Stomach (tissue), 9 donors: ENCODE measurements around the gene BNC2. TPM values are rescaled to one million over a fixed set of nuclear protein-coding genes. Genes with fewer than 3 reads are reported as not detected.

ENCODE experiments used
- DNase-seq, 2 donors: peaks; one replicate each; pipeline versions ENCODE4 v3.0.0 to v3.0.0-alpha.2; 2013 to 2019
- H3K27ac ChIP-seq, 5 donors: fragments of 200-600 bp in 4 of 5; sonication (generic) in 4 of 5; one replicate each; pipeline ENCODE4 v1.5.1; 2013 to 2019; ENCODE audit warnings: mild to moderate bottlenecking in 1 of 5, moderate library complexity in 1 of 5
- H3K27me3 ChIP-seq, 3 donors: fragments of 200-600 bp; sonication (generic); one replicate each; pipeline ENCODE4 v1.5.1; 2017 to 2019; ENCODE audit warnings: mixed run types in 1 of 3
- H3K36me3 ChIP-seq, 4 donors: fragments of 200-600 bp; sonication (generic); 1 replicate in 3 of 4; 2 replicates in 1 of 4; pipeline ENCODE4 v1.5.1; 2016 to 2019
- H3K4me1 ChIP-seq, 4 donors: fragments of 200-600 bp; sonication (generic); one replicate each; pipeline ENCODE4 v1.5.1; 2016 to 2019
- H3K4me3 ChIP-seq, 4 donors: fragments of 200-600 bp; sonication (generic) in 3 of 4; one replicate each; pipeline ENCODE4 v1.5.1; 2016 to 2019; ENCODE audit warnings: mild to moderate bottlenecking in 1 of 4
- H3K9me3 ChIP-seq, 4 donors: fragments of 200-600 bp; sonication (generic); one replicate each; pipeline ENCODE4 v1.5.1; 2016 to 2019
- CTCF ChIP-seq, 7 experiments: fragments of 450-650 bp in 4 of 7; fragments of 200-600 bp in 3 of 7; sonication (generic) in 3 of 7; IDR thresholded peaks; one replicate each; pipeline ENCODE4 v1.5.1; 2016 to 2019; ENCODE audit warnings: antibody characterized with exemption in 7 of 7, control low read depth in 2 of 7, mild to moderate bottlenecking in 1 of 7
- EP300 ChIP-seq: sonication (generic); formaldehyde crosslinking; IDR thresholded peaks from one replicate; pipeline ENCODE4 v1.6.1; 2017; ENCODE audit warnings: antibody characterized with exemption
- POLR2A ChIP-seq, 4 donors: fragments of 450-650 bp; IDR thresholded peaks; one replicate each; pipeline ENCODE4 v1.6.1; 2016; ENCODE audit warnings: antibody characterized with exemption in 4 of 4, control low read depth in 2 of 4, mild to moderate bottlenecking in 1 of 4, moderate library complexity in 1 of 4
- POLR2AphosphoS5 ChIP-seq, 3 donors: sonication (generic); formaldehyde crosslinking; IDR thresholded peaks; one replicate each; pipeline ENCODE4 v1.6.1; 2016; ENCODE audit warnings: antibody characterized with exemption in 3 of 3
- WGBS, 5 donors: extraction: QIAGEN DNeasy Blood & Tissue Kit in 3 of 5; methylation state at CpG; one replicate each; pipeline versions ENCODE4 v1.1.5 to v1.1.7; 2013 to 2018; 5-methylcytosine and 5-hydroxymethylcytosine counted together
- intact Hi-C: fragments of 100-400 bp; cut with DNase I; formaldehyde crosslinking; loops from one replicate; pipeline ENCODE4 v1.15.1; 2023; ENCODE audit warnings: low total_unique reads
- polyA plus RNA-seq, 3 donors: library from polyadenylated mRNA; stranded (reverse); fragments of 200-250 nt; gene quantifications; one replicate each; pipeline ENCODE4 v1.2.3, GENCODE V29; 2013
- total RNA-seq, 5 donors: library from RNA; depleted of rRNA; stranded (reverse); fragments of >200 nt; gene quantifications; one replicate each; pipeline versions ENCODE4 v1.1.0 to v1.2.3, GENCODE V29; 2014 to 2016
- donor health status: healthy with polysubstance abuse.
- donor health status: Bipolar disorder and iron deficiency.
- donor health status: healthy.

The BNC2 gene
- total and polyA plus RNA-seq, 8 donors = 1.1 to 60.7 (median 7.6) TPM

GRCh38 chr9:16642421-16643109 lies 227.9 kb downstream of the BNC2 start:
- peak overlapping the region in 2 of 5 donors; percentile 1 to 8 for H3K27ac ChIP-seq
- 28 to 51% (median 46%) methylated on average over 2 of the region's 2 CpGs for WGBS, 5 donors
- TF ChIP-seq CTCF (IDR thresholded peaks at IDR 0.05) = no peak
- no peak for TF ChIP-seq POLR2AphosphoS5 (IDR thresholded peaks at IDR 0.05)
- no peak for TF ChIP-seq POLR2A (IDR thresholded peaks at IDR 0.05)
- TF ChIP-seq EP300 = no peak

GRCh38 chr9:16640649-16641048 lies 229.8 kb downstream of the BNC2 start:
- H3K4me1 ChIP-seq = peaks cover 0 to 8% (median 3%) of the 10 kb centered on the region in 4 donors
- WGBS, 5 donors = 70 to 80% (median 73%) methylated on average over 2 of the region's 2 CpGs
- no peak overlapping the region for H3K27ac ChIP-seq
- no peaks in the 10 kb centered on the region for H3K36me3 ChIP-seq
- DNase-seq = no peak
- no peak overlapping the region for H3K4me3 ChIP-seq
- TF ChIP-seq CTCF (IDR thresholded peaks at IDR 0.05) = no peak
- TF ChIP-seq EP300 = no peak
- TF ChIP-seq POLR2AphosphoS5 (IDR thresholded peaks at IDR 0.05) = no peak
- no peak for TF ChIP-seq POLR2A (IDR thresholded peaks at IDR 0.05)
- intact Hi-C loops = no loop called here
- no peaks in the 10 kb centered on the region for H3K27me3 ChIP-seq
- H3K9me3 ChIP-seq = no peaks in the 10 kb centered on the region

More at GRCh38 chr9:16642421-16643109, 227.9 kb downstream of the BNC2 start:
- intact Hi-C loops = no loop called here
- Histone ChIP-seq H3K4me1 (peaks cover 0 to 3% (median 0%) of the 10 kb centered on the region in 4 donors), H3K9me3 (no peaks in the 10 kb centered on the region), H3K27me3 (no peaks in the 10 kb centered on the region), H3K4me3 (no peak overlapping the region), H3K36me3 (no peaks in the 10 kb centered on the region)
- no peak for DNase-seq

- Histone ChIP-seq H3K27ac (no peak overlapping the region), H3K4me3 (no peak overlapping the region), H3K27me3 (no peaks in the 10 kb centered on the region), H3K9me3 (no peaks in the 10 kb centered on the region), H3K4me1 (peaks cover 0 to 8% (median 3%) of the 10 kb centered on the region in 4 donors), H3K36me3 (no peaks in the 10 kb centered on the region)
- no peak for TF ChIP-seq CTCF (IDR thresholded peaks at IDR 0.05)
- intact Hi-C loops = no loop called here
- DNase-seq = no peak
- WGBS, 5 donors = 95 to 99% (median 97%) methylated on average over 4 of the region's 4 CpGs
Observed at GRCh38 chr9:16639644-16640043, 230.8 kb downstream of the BNC2 start.

- intact Hi-C loops = no loop called here
- Histone ChIP-seq H3K27ac (no peak overlapping the region), H3K4me3 (no peak overlapping the region), H3K27me3 (no peaks in the 10 kb centered on the region), H3K9me3 (no peaks in the 10 kb centered on the region), H3K4me1 (peaks cover 0 to 8% (median 3%) of the 10 kb centered on the region in 4 donors), H3K36me3 (no peaks in the 10 kb centered on the region)
- TF ChIP-seq POLR2AphosphoS5 (IDR thresholded peaks at IDR 0.05) (no peak), EP300 (no peak), POLR2A (IDR thresholded peaks at IDR 0.05) (no peak), CTCF (IDR thresholded peaks at IDR 0.05) (no peak)
- 70 to 83% (median 74%) methylated on average over 5 of the region's 5 CpGs for WGBS, 5 donors
- no peak for DNase-seq
Observed at GRCh38 chr9:16637911-16638310, 232.6 kb downstream of the BNC2 start.
